ENCODE results near the gene CHRNA10. TPM values are rescaled to one million over a fixed set of nuclear protein-coding genes. Genes with fewer than 3 reads are reported as not detected.

The CHRNA10 gene
- total and polyA plus RNA-seq, 4 donors = 0.10 to 1.7 (median 0.36) TPM

GRCh38 chr11:3635641-3636375 is 35.4 kb downstream of the CHRNA10 start:
- Histone ChIP-seq H3K27me3 (ENCODE audit: control insufficient read depth in 4 of 4, insufficient read depth in 4 of 4, low read length in 3 of 4) (no peaks in the 10 kb centered on the region), H3K9ac (ENCODE audit: low read depth in 1 of 2, low read length in 2 of 2) (no peak overlapping the region), H3K36me3 (ENCODE audit: control insufficient read depth in 4 of 4, insufficient read depth in 3 of 4, low read depth in 1 of 4, low read length in 3 of 4) (no peaks in the 10 kb centered on the region), H3K4me3 (ENCODE audit: low read depth in 1 of 3, low read length in 3 of 3) (no peak overlapping the region), H3K27ac (ENCODE audit: low read depth in 1 of 2, low read length in 2 of 2) (no peak overlapping the region), H3K4me1 (ENCODE audit: control insufficient read depth in 4 of 4, insufficient read depth in 4 of 4, low read length in 3 of 4) (no peaks in the 10 kb centered on the region), H3K9me3 (ENCODE audit: control insufficient read depth in 4 of 4, low read length in 3 of 4) (no peaks in the 10 kb centered on the region)
- WGBS = 94% methylated on average over 15 of the region's 15 CpGs
- no peak for TF ChIP-seq SP1 (IDR thresholded peaks at IDR 0.05)
- DNase-seq (ENCODE audit: low spot score) = no peak

GRCh38 chr11:3632070-3632660 is 39.0 kb downstream of the CHRNA10 start:
- H3K4me3 ChIP-seq (ENCODE audit: low read depth in 1 of 3, low read length in 3 of 3) = no peak overlapping the region
- H3K27me3 ChIP-seq (ENCODE audit: control insufficient read depth in 4 of 4, insufficient read depth in 4 of 4, low read length in 3 of 4) = no peaks in the 10 kb centered on the region
- H3K27ac ChIP-seq (ENCODE audit: low read depth in 1 of 2, low read length in 2 of 2) = no peak overlapping the region
- TF ChIP-seq FOXA2 (IDR thresholded peaks at IDR 0.05) (no peak), HNF4G (IDR thresholded peaks at IDR 0.05) (no peak), YY1 (IDR thresholded peaks at IDR 0.05) (no peak), SP1 (IDR thresholded peaks at IDR 0.05) (no peak), TAF1 (conservative IDR thresholded peaks at IDR 0.05) (no peak), GABPA (IDR thresholded peaks at IDR 0.05 in 1 of 2, conservative IDR thresholded peaks at IDR 0.05 in 1 of 2) (no peak), REST (IDR thresholded peaks at IDR 0.05) (no peak), JUND (IDR thresholded peaks at IDR 0.05) (no peak), NR2F2 (IDR thresholded peaks at IDR 0.05) (no peak), HNF4A (conservative IDR thresholded peaks at IDR 0.05) (no peak), FOXA1 (IDR thresholded peaks at IDR 0.05) (no peak), EGR1 (IDR thresholded peaks at IDR 0.05; ENCODE audit: low read depth in 2 of 2) (no peak), MAX (IDR thresholded peaks at IDR 0.05) (no peak), CTCF (IDR thresholded peaks at IDR 0.05; ENCODE audit: low read depth, low read length, missing input control) (no peak), ZBTB33 (IDR thresholded peaks at IDR 0.05) (no peak), RAD21 (IDR thresholded peaks at IDR 0.05) (no peak), RXRA (IDR thresholded peaks at IDR 0.05) (no peak), ATF3 (IDR thresholded peaks at IDR 0.05) (no peak)
- WGBS = 94% methylated on average over 5 of the region's 5 CpGs
- no peak for DNase-seq (ENCODE audit: low spot score)
- H3K9ac ChIP-seq (ENCODE audit: low read depth in 1 of 2, low read length in 2 of 2) = no peak overlapping the region
- H3K4me1 ChIP-seq (ENCODE audit: control insufficient read depth in 4 of 4, insufficient read depth in 4 of 4, low read length in 3 of 4) = no peaks in the 10 kb centered on the region
- no peaks in the 10 kb centered on the region for H3K9me3 ChIP-seq (ENCODE audit: control insufficient read depth in 4 of 4, low read length in 3 of 4)
- no peaks in the 10 kb centered on the region for H3K36me3 ChIP-seq (ENCODE audit: control insufficient read depth in 4 of 4, insufficient read depth in 3 of 4, low read depth in 1 of 4, low read length in 3 of 4)

Data from liver (tissue), 9 donors.